GM19240 (cell line): ENCODE results near the gene TBC1D9.
"Not testable (repeated sequence)": the region's sequence is repeated elsewhere in the genome, so short reads cannot be mapped to it uniquely, and the experiment has no call there.

ENCODE experiments used
- DNase-seq: peaks from one replicate; pipeline ENCODE4 v3.0.0; 2011; ENCODE audit warnings: low spot score; ENCODE audit not compliant: insufficient read length

Gene TBC1D9

GRCh38 chr4:140756319-140757231, at the start of gene TBC1D9:
Gene TBC1D9 (minus strand): TSS chr4:140756385. CDS start chr4:140756045, 340 bp downstream.
- no peak for DNase-seq

- DNase-seq = no peak
These were observed 49.1 kb upstream of the TBC1D9 start for GRCh38 chr4:140805293-140805692.

GRCh38 chr4:140802591-140802990, 46.4 kb upstream of the TBC1D9 start:
- DNase-seq = no peak

GRCh38 chr4:140800666-140801065, 44.5 kb upstream of the TBC1D9 start:
- DNase-seq = no peak

GRCh38 chr4:140799686-140800225, 43.6 kb upstream of the TBC1D9 start:
- no peak for DNase-seq

- no peak for DNase-seq
These were observed 37.1 kb upstream of the TBC1D9 start for GRCh38 chr4:140793291-140793690.

GRCh38 chr4:140790765-140791164, 34.6 kb upstream of the TBC1D9 start:
- no peak for DNase-seq

GRCh38 chr4:140790171-140790570, 34.0 kb upstream of the TBC1D9 start:
- no peak for DNase-seq

- DNase-seq = no peak
These were observed 33.6 kb upstream of the TBC1D9 start for GRCh38 chr4:140789759-140790158.

- DNase-seq = not testable (repeated sequence)
These were observed 26.6 kb upstream of the TBC1D9 start for GRCh38 chr4:140782787-140783186.

GRCh38 chr4:140781596-140781995, 25.4 kb upstream of the TBC1D9 start:
- DNase-seq = no peak

- DNase-seq = no peak
These were observed 21.7 kb upstream of the TBC1D9 start for GRCh38 chr4:140777894-140778293.

- no peak for DNase-seq
These were observed 21.2 kb upstream of the TBC1D9 start for GRCh38 chr4:140777386-140777785.

- DNase-seq = no peak
These were observed 20.4 kb upstream of the TBC1D9 start for GRCh38 chr4:140776556-140776955.

- no peak for DNase-seq
These were observed 18.8 kb upstream of the TBC1D9 start for GRCh38 chr4:140774956-140775355.

- no peak for DNase-seq
These were observed 18.3 kb upstream of the TBC1D9 start for GRCh38 chr4:140774510-140774909.

- no peak for DNase-seq
These were observed 13.0 kb upstream of the TBC1D9 start for GRCh38 chr4:140769209-140769608.

- DNase-seq = no peak
These were observed 8.7 kb upstream of the TBC1D9 start for GRCh38 chr4:140764785-140765392.

GRCh38 chr4:140762202-140762601, 6.0 kb upstream of the TBC1D9 start:
- no peak for DNase-seq

GRCh38 chr4:140757232-140757630, 1.0 kb upstream of the TBC1D9 start:
- DNase-seq = no peak

- peak; percentile 8 for DNase-seq
These were observed 339 bp downstream of the TBC1D9 start for GRCh38 chr4:140755774-140756318.
